Activated CD8-positive, alpha-beta memory T cell treated with anti-CD3 and anti-CD28 coated beads, Interleukin-2, amount 50 U/mL, for 1 hour (primary cell): ENCODE data around the gene XPR1.

ENCODE experiments used
- DNase-seq: peaks from one replicate; pipeline ENCODE4 v3.0.0-alpha.2; 2020; ENCODE audit errors: extremely low read depth

The XPR1 gene

GRCh38 chr1:180916012-180916770, 284.4 kb downstream of the XPR1 start:
- no peak for DNase-seq

- DNase-seq, result no peak
Observed at GRCh38 chr1:180916771-180917170, 284.9 kb downstream of the XPR1 start.

GRCh38 chr1:180917306-180918065, 285.7 kb downstream of the XPR1 start:
- no peak for DNase-seq

GRCh38 chr1:180918519-180918918, 286.7 kb downstream of the XPR1 start:
- no peak for DNase-seq

GRCh38 chr1:180919183-180919700, 287.4 kb downstream of the XPR1 start:
- DNase-seq, result no peak

- DNase-seq, result no peak
Observed at GRCh38 chr1:180920193-180920592, 288.4 kb downstream of the XPR1 start.

GRCh38 chr1:180920702-180921101, 288.9 kb downstream of the XPR1 start:
- no peak for DNase-seq

- no peak for DNase-seq
Observed at GRCh38 chr1:180921386-180921785, 289.6 kb downstream of the XPR1 start.

- DNase-seq, result no peak
Observed at GRCh38 chr1:180921891-180922630, 290.2 kb downstream of the XPR1 start.

- no peak for DNase-seq
Observed at GRCh38 chr1:180922631-180923015, 290.8 kb downstream of the XPR1 start.

GRCh38 chr1:180923021-180923841, 291.4 kb downstream of the XPR1 start:
- DNase-seq, result no peak

GRCh38 chr1:180923887-180924286, 292.1 kb downstream of the XPR1 start:
- no peak for DNase-seq

- DNase-seq, result no peak
Observed at GRCh38 chr1:180924939-180925338, 293.1 kb downstream of the XPR1 start.

GRCh38 chr1:180925471-180926051, 293.7 kb downstream of the XPR1 start:
- no peak for DNase-seq

GRCh38 chr1:180926164-180926981, 294.6 kb downstream of the XPR1 start:
- no peak for DNase-seq

- DNase-seq, result no peak
Observed at GRCh38 chr1:180927348-180927747, 295.5 kb downstream of the XPR1 start.

- no peak for DNase-seq
Observed at GRCh38 chr1:180927841-180928240, 296.0 kb downstream of the XPR1 start.

- DNase-seq, result no peak
Observed at GRCh38 chr1:180928331-180929230, 296.8 kb downstream of the XPR1 start.

- no peak for DNase-seq
Observed at GRCh38 chr1:180929389-180929788, 297.6 kb downstream of the XPR1 start.
